Epidermal melanocyte (primary cell): ENCODE results near the gene LENG1.
"Not testable (repeated sequence)": the region's sequence is repeated elsewhere in the genome, so short reads cannot be mapped to it uniquely, and the experiment has no call there.

Experiments used
- DNase-seq: peaks from one replicate; pipeline ENCODE4 v3.0.0; 2011; ENCODE audit warnings: low spot score; ENCODE audit not compliant: insufficient read length

Gene LENG1

GRCh38 chr19:54189735-54190502, 30.4 kb upstream of the LENG1 start:
- peak; percentile 97 for DNase-seq

DNA sequence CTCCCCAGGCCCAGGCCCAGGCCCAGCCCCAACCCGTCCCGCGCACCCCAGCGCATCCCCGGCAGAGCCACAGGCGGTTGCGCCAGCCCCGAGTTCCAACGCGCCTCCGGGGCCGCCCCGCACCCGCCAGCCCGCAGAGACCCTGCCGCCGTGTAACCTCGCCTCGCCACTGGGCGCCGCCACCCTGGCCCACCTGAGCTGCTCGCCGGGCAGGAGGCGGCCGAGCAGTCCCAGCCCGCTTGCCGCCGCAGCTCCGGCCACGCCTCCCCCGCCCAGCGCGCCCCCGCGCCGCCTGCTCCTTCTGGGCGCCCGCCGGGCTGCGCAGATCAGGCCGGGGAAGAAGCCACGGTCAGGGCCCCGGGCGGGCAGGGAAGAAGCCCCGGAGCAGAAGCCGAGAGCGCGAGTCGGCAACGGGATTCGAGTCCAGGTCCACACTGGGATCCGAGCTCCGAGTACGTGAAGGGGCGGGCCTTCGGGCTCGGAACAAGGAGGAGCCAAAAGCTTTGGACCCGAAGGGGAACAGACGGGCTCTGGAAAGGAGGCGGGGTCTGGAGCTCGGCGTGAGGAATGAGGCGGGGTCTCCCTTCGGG, 29.7 kb upstream of the LENG1 start, which contains the start of gene MBOAT7:
TSS of gene MBOAT7 (minus strand) at position 436 of the 590 bp plus-strand sequence. CDS start 1,072 bp downstream, outside the sequence.
- no peak for DNase-seq

GRCh38 chr19:54188215-54188871, 28.8 kb upstream of the LENG1 start:
- no peak for DNase-seq

- no peak for DNase-seq
Measured at GRCh38 chr19:54186934-54187381, 27.4 kb upstream of the LENG1 start.

GRCh38 chr19:54186351-54186750, 26.8 kb upstream of the LENG1 start:
- no peak for DNase-seq

DNA sequence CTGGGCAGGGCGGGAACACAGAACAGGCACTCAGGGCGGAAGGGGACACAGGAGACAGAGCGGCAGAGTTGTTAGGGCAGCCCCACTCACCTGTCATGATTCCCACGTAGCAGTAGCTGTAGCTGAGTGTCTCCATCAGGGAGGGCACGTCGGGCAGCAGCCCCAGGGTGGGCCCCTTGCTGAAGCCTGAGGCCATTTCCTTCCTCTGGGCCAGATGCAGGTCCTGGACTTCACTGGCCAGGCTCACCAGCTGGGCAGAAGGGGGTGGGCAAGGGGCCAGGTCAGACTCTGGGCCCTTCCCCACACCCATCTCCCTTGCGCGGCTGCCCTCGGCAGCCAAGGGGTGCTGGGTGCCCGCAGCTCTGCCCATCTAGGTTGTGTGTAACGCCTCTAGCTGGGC, 23.9 kb upstream of the LENG1 start:
- DNase-seq, result no peak

DNA sequence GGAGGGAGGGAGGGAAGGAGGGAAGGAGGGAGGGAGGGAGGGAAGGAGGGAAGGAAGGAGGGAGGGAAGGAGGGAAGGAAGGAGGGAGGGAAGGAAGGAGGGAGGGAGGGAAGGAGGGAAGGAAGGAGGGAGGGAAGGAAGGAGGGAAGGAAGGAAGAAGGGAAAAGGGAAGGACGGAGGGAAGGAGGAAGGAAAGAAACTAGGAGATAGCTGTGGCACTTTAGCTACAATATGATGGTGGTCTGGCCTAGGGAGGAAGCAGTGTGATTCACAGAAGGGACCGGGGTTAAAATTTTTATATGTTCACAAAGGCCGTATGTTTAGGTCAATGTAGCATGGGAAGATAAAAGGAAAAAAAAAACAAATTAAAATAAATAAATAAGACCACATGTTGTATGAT, 22.4 kb upstream of the LENG1 start:
- DNase-seq, result not testable (repeated sequence)

- DNase-seq, result no peak
Measured at GRCh38 chr19:54180691-54181091, 21.2 kb upstream of the LENG1 start.

- peak; percentile 73 for DNase-seq
Measured at GRCh38 chr19:54179921-54180461, 20.5 kb upstream of the LENG1 start.

GRCh38 chr19:54179262-54179852, 19.8 kb upstream of the LENG1 start:
- DNase-seq, result no peak

- DNase-seq, result no peak
Measured at GRCh38 chr19:54178581-54179261, 19.2 kb upstream of the LENG1 start.

GRCh38 chr19:54173951-54174834, 14.7 kb upstream of the LENG1 start:
- no peak for DNase-seq

DNA sequence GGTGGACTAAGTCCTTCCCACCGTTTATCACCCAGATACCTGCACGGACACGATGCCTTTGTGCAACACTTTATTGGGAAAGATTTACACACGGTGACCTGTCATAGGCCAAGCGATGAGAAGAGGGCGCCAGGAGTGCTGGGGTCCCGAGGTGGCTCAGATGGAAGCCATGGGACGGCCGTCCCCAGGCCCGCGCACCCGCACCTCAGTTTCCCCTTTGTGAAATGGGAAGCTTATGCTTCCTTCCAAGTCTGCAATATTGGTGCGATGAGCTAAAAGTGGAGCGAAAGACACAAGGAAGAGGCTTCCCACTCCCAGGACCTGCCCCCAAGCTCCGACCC, 13.8 kb upstream of the LENG1 start:
- DNase-seq, result no peak

DNA sequence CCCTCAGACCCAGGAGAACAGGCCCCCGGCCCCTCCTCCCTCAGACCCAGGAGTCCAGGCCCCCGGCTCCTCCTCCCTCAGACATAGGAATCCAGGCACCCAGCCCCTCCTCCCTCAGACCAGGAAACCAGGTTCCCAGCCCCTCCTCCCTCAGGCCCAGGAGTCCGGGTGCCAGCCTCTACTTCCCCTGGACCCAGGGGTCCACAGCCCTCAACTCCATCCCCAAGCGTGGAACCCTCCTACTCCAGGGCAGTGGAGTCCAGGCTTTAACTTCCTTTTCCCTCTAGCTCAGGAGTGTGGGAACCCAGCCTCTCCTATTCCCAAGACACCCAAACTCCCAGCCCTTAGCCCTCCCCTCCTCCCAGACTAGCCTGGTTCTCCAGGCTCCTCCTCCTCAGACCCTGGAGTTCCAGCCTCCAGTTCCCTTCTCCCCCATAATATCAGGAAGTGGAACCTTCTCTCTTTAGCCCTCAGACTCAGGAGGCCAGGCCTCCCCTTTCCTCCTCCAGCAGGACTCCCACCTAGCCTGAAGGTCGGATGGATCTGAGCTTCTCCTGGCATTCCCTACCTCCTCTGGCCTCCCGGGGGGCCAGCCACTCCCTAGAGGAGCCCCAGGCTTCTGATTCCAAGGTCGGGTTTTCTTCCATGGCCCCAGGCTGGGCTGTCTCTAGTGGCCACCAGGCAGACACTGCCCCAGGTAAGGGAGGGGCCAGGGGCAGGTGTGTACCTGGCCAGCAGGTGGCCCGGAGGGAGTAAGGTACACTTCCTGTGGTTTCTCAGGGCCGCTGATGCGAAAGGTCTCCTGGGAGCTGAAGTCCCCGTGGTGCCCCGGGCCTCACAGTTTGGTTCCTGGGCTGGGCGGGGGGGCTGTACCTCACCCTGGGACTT, 13.2 kb upstream of the LENG1 start, which contains the start of gene TMC4:
TSS of gene TMC4 (minus strand) at position 690 of the 888 bp plus-strand sequence. CDS start at position 647, 43 bp downstream.
- DNase-seq, result no peak

GRCh38 chr19:54171736-54172431, 12.4 kb upstream of the LENG1 start:
- DNase-seq, result not testable (repeated sequence)

- no peak for DNase-seq
Measured at GRCh38 chr19:54169149-54169740, 9.7 kb upstream of the LENG1 start.

DNA sequence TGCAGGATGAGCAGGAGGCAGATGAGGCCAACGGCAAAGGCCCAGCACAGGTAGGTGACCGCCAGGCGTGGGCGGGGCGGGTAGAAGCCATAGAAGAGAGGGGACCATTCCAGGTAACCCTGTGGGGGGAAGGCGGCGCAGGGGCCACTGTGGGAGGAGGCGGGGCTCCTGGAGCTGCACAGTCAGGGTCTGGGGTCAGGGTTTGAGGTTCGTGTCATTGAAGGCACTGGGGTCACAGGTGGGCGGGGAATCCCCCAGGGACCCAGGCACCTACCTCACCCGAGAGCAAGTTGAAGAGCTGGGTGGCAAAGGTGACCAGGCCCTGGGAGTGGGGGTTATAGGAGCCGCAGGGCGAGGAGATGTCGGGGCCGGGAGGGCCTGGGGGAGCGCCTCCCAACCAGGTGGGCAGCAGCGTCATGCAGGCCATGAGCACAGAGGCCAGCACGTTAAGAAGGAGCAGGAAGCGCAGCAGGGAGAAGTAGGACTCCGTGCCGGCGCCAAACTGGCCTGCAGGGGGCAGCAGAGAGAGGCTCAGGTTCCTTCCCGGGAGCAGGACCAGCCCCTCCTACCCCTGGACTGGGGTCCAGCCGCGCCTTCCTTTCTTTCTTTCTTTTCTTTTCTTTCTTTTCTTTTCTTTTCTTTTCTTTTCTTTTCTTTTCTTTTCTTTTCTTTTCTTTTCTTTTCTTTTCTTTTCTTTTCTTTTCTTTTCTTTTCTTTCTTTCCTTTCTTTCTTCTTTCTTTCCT, 8.8 kb upstream of the LENG1 start:
- peak; percentile 95 for DNase-seq
